ENCODE results near the gene ANGPTL5.

- TF ChIP-seq CTCF (IDR thresholded peaks at IDR 0.05) (peak; percentile 46 to 60 (median 54)), POLR2A (IDR thresholded peaks at IDR 0.05) (no peak)
Observed at GRCh38 chr11:101880222-101880621, 36.1 kb downstream of the ANGPTL5 start.
